ENCODE data around the gene PRKG1.

DNA sequence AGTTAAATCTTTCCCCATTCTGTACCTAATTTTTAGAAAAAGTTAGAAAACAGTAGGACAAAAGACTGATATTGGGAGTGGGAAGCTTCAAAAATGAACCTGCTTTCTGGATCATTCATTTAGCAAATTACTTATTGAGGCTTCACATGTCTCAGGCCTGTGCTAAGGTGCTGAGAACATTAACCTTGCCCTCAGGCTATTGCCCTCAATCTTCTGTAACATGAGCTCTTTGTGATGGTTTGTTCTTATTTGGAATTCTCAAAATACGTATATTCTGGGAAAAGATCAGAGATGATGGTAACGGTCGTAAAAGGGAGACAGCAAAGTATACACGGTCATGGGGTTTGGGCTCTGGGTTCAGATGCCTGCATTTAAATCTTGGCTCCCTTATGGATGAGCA lies 39.5 kb upstream of the PRKG1 start:
- TF ChIP-seq CTCF (IDR thresholded peaks at IDR 0.05): no peak
- TF ChIP-seq EZH2phosphoT487 (IDR thresholded peaks at IDR 0.05): no peak
- no peak for TF ChIP-seq EZH2 (IDR thresholded peaks at IDR 0.05)
